Measurements from ENCODE around the gene GON4L.
A peak's percentile ranks its signal among the peaks of the same experiment; 100 is the strongest.
"Not testable (repeated sequence)": the region's sequence is repeated elsewhere in the genome, so short reads cannot be mapped to it uniquely, and the experiment has no call there.

The GON4L gene

GRCh38 chr1:155745284-155746228 lies 111.5 kb downstream of the GON4L start:
- H3K4me1 Mint-ChIP-seq (ENCODE audit: low read depth in 2 of 2); H3K27me3 Mint-ChIP-seq; H3K9me3 Mint-ChIP-seq: not testable (repeated sequence)
- Mint-ChIP-seq H3K27ac (peak overlapping the region; percentile 94 to 96), H3K4me3 (peak overlapping the region; percentile 93 to 98), H3K36me3 (ENCODE audit: insufficient read depth) (peaks cover 12% of the 10 kb centered on the region)
- ATAC-seq (replicated peaks) (peak; percentile 91), DNase-seq (peak; percentile 80 to 85 (median 82))

DNA sequence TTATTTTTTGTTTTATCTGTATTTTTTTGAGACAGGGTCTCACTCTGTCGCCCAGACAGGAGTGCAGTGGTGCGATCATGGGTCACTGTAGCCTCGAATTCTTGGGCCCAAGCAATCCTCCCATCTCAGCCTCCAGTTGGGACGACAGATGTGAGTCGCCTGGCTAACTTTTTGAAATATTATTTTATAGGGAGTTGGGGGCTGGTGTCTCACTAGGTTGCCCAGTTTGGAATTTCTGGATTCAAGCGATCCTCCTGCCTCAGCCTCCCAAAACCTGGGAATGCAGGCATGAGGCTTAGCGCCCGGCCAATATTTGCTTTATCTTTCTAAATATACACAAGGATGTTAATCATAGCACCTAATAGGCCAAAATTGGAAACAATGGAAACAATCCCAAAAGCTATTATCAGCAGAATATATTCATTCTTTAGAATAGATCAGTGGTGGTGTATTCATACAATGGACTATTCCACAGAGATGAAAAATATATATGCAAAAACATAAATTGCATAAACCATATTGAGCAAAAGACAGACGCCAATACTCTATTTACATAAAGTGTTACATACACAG lies 112.2 kb downstream of the GON4L start:
- Mint-ChIP-seq H3K27me3 (no peaks in the 10 kb centered on the region), H3K4me1 (ENCODE audit: low read depth in 2 of 2) (peaks cover 3 to 5% of the 10 kb centered on the region in 2 donors), H3K36me3 (ENCODE audit: insufficient read depth) (peaks cover 10% of the 10 kb centered on the region), H3K9me3 (no peaks in the 10 kb centered on the region), H3K27ac (peak overlapping the region; percentile 94 to 96), H3K4me3 (peak overlapping the region; percentile 93 to 98)
- DNase-seq (no peak), ATAC-seq (replicated peaks) (no peak)

GRCh38 chr1:155741908-155742307 lies 115.1 kb downstream of the GON4L start:
- Mint-ChIP-seq H3K36me3 (ENCODE audit: insufficient read depth) (peaks cover 21% of the 10 kb centered on the region), H3K4me1 (ENCODE audit: low read depth in 2 of 2) (peaks cover 2 to 5% of the 10 kb centered on the region in 2 donors), H3K27me3 (no peaks in the 10 kb centered on the region), H3K9me3 (no peaks in the 10 kb centered on the region), H3K27ac (no peak overlapping the region), H3K4me3 (no peak overlapping the region)
- DNase-seq (no peak), ATAC-seq (replicated peaks) (no peak)

GRCh38 chr1:155740995-155741394 lies 116.0 kb downstream of the GON4L start:
- ATAC-seq (replicated peaks): no peak

GRCh38 chr1:155729031-155729898 lies 127.7 kb downstream of the GON4L start:
- Mint-ChIP-seq H3K4me1 (ENCODE audit: low read depth in 2 of 2) (no peaks in the 10 kb centered on the region), H3K4me3 (no peak overlapping the region), H3K36me3 (ENCODE audit: insufficient read depth) (peaks cover 47% of the 10 kb centered on the region), H3K27ac (peak overlapping the region in 1 of 2 donors; percentile 54), H3K9me3 (no peaks in the 10 kb centered on the region), H3K27me3 (no peaks in the 10 kb centered on the region)
- DNase-seq (peak; percentile 17 to 29 (median 22)), ATAC-seq (replicated peaks) (peak; percentile 39)

More at GRCh38 chr1:155740995-155741394, 116.0 kb downstream of the GON4L start:
- Mint-ChIP-seq H3K4me3 (no peak overlapping the region), H3K36me3 (ENCODE audit: insufficient read depth) (peaks cover 24% of the 10 kb centered on the region), H3K27ac (no peak overlapping the region), H3K27me3 (no peaks in the 10 kb centered on the region), H3K4me1 (ENCODE audit: low read depth in 2 of 2) (peaks cover 2 to 5% of the 10 kb centered on the region in 2 donors), H3K9me3 (no peaks in the 10 kb centered on the region)
- DNase-seq: no peak

DNA sequence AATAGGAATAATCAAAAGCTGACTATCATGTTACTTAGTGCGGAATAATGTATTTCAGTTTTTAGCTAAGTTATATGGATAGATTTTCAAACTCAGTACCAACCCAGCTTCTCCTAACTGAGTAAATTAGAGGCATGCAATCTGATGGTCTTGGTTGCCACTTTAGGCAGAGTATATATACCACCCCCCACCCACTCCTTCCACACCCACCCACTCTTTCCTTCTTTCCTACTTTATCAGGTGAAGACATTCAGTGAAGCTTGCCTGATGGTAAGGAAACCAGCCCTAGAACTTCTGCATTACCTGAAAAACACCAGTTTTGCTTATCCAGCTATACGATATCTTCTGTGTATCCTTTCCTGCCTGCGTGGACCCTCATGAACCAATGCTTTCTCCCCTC lies 131.9 kb downstream of the GON4L start:
- no peak for DNase-seq
- Mint-ChIP-seq H3K27ac (no peak overlapping the region), H3K4me3 (no peak overlapping the region), H3K27me3 (no peaks in the 10 kb centered on the region), H3K36me3 (ENCODE audit: insufficient read depth) (peaks cover 27% of the 10 kb centered on the region), H3K4me1 (ENCODE audit: low read depth in 2 of 2) (no peaks in the 10 kb centered on the region), H3K9me3 (no peaks in the 10 kb centered on the region)
- ATAC-seq (replicated peaks): no peak

DNA sequence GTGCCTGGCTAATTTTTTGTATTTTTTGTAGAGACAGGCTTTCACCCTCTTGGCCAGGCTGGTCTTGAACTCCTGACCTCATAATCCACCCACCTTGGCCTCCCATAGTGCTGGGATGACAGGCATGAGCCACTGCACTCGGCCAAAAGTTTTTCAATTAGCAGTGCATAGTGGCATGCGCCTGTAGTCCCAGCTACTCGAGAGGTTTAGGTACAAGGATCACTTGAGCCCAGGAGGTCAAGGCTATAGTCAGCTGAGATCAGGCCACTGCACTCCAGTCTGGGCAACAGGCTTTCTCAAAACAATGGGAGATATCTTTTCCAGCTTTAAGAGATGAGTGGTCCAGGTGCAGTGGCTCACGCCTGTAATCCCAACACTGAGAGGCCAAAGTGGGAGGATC lies 137.3 kb downstream of the GON4L start:
- Mint-ChIP-seq H3K27me3 (no peaks in the 10 kb centered on the region), H3K4me3 (no peak overlapping the region), H3K9me3 (no peaks in the 10 kb centered on the region), H3K4me1 (ENCODE audit: low read depth in 2 of 2) (no peaks in the 10 kb centered on the region), H3K27ac (no peak overlapping the region), H3K36me3 (ENCODE audit: insufficient read depth) (peaks cover 31% of the 10 kb centered on the region)
- no peak for DNase-seq
- ATAC-seq (replicated peaks): no peak

DNA sequence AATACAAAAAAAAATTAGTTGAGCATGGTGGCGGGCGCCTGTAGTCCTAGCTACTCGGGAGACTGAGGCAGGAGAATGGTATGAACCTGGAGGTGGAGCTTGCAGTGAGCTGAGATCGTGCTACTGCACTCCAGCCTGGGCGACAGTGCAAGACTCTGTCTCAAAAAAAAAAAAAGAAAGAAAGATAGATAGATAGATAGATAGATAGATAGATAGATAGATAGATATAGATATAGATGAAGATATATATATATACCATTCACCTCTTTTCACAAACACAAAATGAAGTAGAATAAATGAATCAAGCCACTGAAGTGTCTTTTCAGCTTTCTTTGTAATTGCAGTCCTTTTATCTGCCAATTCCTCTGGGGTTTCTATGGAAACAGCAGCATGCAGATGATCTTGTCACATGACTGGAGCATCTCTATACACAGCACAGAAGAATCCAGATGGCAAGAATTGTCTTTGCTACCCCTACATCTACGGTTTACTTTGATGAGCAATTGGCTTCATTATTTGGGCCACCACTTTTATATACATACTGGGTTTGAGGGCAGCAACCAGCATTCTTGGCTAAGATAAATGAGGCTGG lies 138.4 kb downstream of the GON4L start:
- H3K36me3 Mint-ChIP-seq (ENCODE audit: insufficient read depth): peaks cover 32% of the 10 kb centered on the region

DNA sequence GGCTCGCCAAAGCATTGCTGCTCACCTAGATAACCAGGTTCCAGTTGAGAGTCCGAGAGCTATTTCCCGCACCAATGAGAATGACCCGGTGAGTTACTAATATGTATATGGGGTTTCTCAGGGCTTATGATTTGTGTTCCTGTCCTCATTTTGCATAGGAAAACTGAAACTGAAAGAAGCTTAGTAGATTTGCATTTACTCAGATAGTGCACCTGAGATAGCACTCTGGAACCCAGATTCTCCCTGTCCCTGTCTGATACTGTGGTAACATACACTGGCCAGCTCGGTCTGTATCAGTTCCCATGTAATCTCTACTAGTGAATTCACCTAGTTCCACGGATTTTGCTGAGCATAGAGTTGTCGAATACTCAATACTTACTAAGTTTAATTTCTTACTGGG lies 140.0 kb downstream of the GON4L start:
- no peaks in the 10 kb centered on the region for H3K9me3 Mint-ChIP-seq
- H3K27me3 Mint-ChIP-seq: no peaks in the 10 kb centered on the region
- no peak overlapping the region for H3K4me3 Mint-ChIP-seq
- no peak for DNase-seq
- no peaks in the 10 kb centered on the region for H3K4me1 Mint-ChIP-seq (ENCODE audit: low read depth in 2 of 2)
- peaks cover 26% of the 10 kb centered on the region for H3K36me3 Mint-ChIP-seq (ENCODE audit: insufficient read depth)
- no peak for ATAC-seq (replicated peaks)
- H3K27ac Mint-ChIP-seq: peak overlapping the region in 1 of 2 donors; percentile 6

More for the DNA sequence above, 138.4 kb downstream of the GON4L start:
- H3K27me3 Mint-ChIP-seq; H3K4me3 Mint-ChIP-seq; ATAC-seq (replicated peaks); H3K4me1 Mint-ChIP-seq (ENCODE audit: low read depth in 2 of 2); DNase-seq; H3K9me3 Mint-ChIP-seq: not testable (repeated sequence)
- peak overlapping the region in 1 of 2 donors; percentile 51 for H3K27ac Mint-ChIP-seq

- no peak for ATAC-seq (replicated peaks)
- Mint-ChIP-seq H3K27ac (peak overlapping the region in 1 of 2 donors; percentile 39), H3K9me3 (no peaks in the 10 kb centered on the region), H3K36me3 (ENCODE audit: insufficient read depth) (peaks cover 29% of the 10 kb centered on the region), H3K27me3 (no peaks in the 10 kb centered on the region), H3K4me1 (ENCODE audit: low read depth in 2 of 2) (no peaks in the 10 kb centered on the region), H3K4me3 (no peak overlapping the region)
- no peak for DNase-seq
Observed at GRCh38 chr1:155715777-155716176, 141.2 kb downstream of the GON4L start.

GRCh38 chr1:155715056-155715455 lies 142.0 kb downstream of the GON4L start:
- not testable (repeated sequence) for H3K27me3 Mint-ChIP-seq; H3K4me3 Mint-ChIP-seq; H3K4me1 Mint-ChIP-seq (ENCODE audit: low read depth in 2 of 2); H3K9me3 Mint-ChIP-seq; ATAC-seq (replicated peaks); DNase-seq
- H3K27ac Mint-ChIP-seq: peak overlapping the region; percentile 39 to 72
- peaks cover 34% of the 10 kb centered on the region for H3K36me3 Mint-ChIP-seq (ENCODE audit: insufficient read depth)

- Mint-ChIP-seq H3K4me3 (no peak overlapping the region), H3K27ac (no peak overlapping the region), H3K9me3 (no peaks in the 10 kb centered on the region), H3K4me1 (ENCODE audit: low read depth in 2 of 2) (peaks cover 0 to 9% of the 10 kb centered on the region in 2 donors), H3K27me3 (no peaks in the 10 kb centered on the region), H3K36me3 (ENCODE audit: insufficient read depth) (peaks cover 29% of the 10 kb centered on the region)
- no peak for ATAC-seq (replicated peaks)
- no peak for DNase-seq
Observed at GRCh38 chr1:155713075-155713474, 143.9 kb downstream of the GON4L start.

DNA sequence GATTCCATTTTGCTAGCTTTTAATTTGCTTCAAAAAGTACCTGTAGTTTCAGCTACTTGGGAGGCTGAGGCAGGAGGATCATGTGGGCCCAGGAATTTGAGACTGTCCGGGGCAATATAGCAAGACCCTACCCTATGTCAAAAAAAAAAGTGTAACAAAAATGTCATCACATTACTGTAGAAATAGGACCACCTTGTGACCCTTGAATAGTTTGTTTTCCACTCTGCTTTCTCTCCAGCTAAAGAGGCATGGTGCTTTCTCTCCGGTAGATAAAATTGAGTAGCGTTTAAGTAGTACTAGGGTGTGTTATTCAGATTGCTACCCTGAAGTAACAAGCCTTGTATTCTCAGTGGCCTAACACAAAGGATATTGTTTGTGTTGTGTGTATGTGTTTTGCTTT lies 144.4 kb downstream of the GON4L start:
- Mint-ChIP-seq H3K36me3 (ENCODE audit: insufficient read depth) (peaks cover 25% of the 10 kb centered on the region), H3K4me1 (ENCODE audit: low read depth in 2 of 2) (peaks cover 3 to 13% of the 10 kb centered on the region in 2 donors)
- not testable (repeated sequence) for H3K27ac Mint-ChIP-seq; H3K4me3 Mint-ChIP-seq; H3K27me3 Mint-ChIP-seq; ATAC-seq (replicated peaks); DNase-seq; H3K9me3 Mint-ChIP-seq
